ENCODE measurements around the gene PUSL1.

PUSL1 gene

GRCh38 chr1:1273512-1274298, 34.7 kb upstream of the PUSL1 start, which contains the start of gene UBE2J2:
TSS of gene UBE2J2 (minus strand) at chr1:1273854. CDS start at chr1:1267992, 5,862 bp downstream.
- peak in 1 of 2 experiments; percentile 27; a peak in 1 of 4 replicates for TF ChIP-seq REST (IDR thresholded peaks at IDR 0.05; ENCODE audit: insufficient read depth in 1 of 2, low read depth in 2 of 2, low read length in 2 of 2)
- TF ChIP-seq SIN3A (IDR thresholded peaks at IDR 0.05; ENCODE audit: borderline replicate concordance, insufficient read depth, low read length): no peak; the same call in 1 of the 2 replicates
- TF ChIP-seq TAF1 (IDR thresholded peaks at IDR 0.05; ENCODE audit: borderline replicate concordance, insufficient read depth, low read length): peak; percentile 72; the same call in 1 of the 2 replicates
- TF ChIP-seq POLR2AphosphoS5 (IDR thresholded peaks at IDR 0.05; ENCODE audit: low read depth, low read length): peak; percentile 83
- TF ChIP-seq FOXP2 (optimal IDR thresholded peaks at IDR 0.05; ENCODE audit: borderline replicate concordance, extremely low read depth, extremely low read length, insufficient read depth): peak; percentile 75

GRCh38 chr1:1274299-1274930, 34.0 kb upstream of the PUSL1 start:
- no peak for TF ChIP-seq REST (IDR thresholded peaks at IDR 0.05; ENCODE audit: insufficient read depth in 1 of 2, low read depth in 2 of 2, low read length in 2 of 2)
- no peak for TF ChIP-seq SIN3A (IDR thresholded peaks at IDR 0.05; ENCODE audit: borderline replicate concordance, insufficient read depth, low read length)
- no peak for TF ChIP-seq FOXP2 (optimal IDR thresholded peaks at IDR 0.05; ENCODE audit: borderline replicate concordance, extremely low read depth, extremely low read length, insufficient read depth)
- TF ChIP-seq TAF1 (IDR thresholded peaks at IDR 0.05; ENCODE audit: borderline replicate concordance, insufficient read depth, low read length): no peak
- TF ChIP-seq POLR2AphosphoS5 (IDR thresholded peaks at IDR 0.05; ENCODE audit: low read depth, low read length): no peak

- TF ChIP-seq REST (IDR thresholded peaks at IDR 0.05; ENCODE audit: insufficient read depth in 1 of 2, low read depth in 2 of 2, low read length in 2 of 2) (no peak), POLR2AphosphoS5 (IDR thresholded peaks at IDR 0.05; ENCODE audit: low read depth, low read length) (no peak), TAF1 (IDR thresholded peaks at IDR 0.05; ENCODE audit: borderline replicate concordance, insufficient read depth, low read length) (no peak), SIN3A (IDR thresholded peaks at IDR 0.05; ENCODE audit: borderline replicate concordance, insufficient read depth, low read length) (no peak), FOXP2 (optimal IDR thresholded peaks at IDR 0.05; ENCODE audit: borderline replicate concordance, extremely low read depth, extremely low read length, insufficient read depth) (no peak)
Observed at GRCh38 chr1:1274931-1275431, 33.4 kb upstream of the PUSL1 start.

- no peak for TF ChIP-seq SIN3A (IDR thresholded peaks at IDR 0.05; ENCODE audit: borderline replicate concordance, insufficient read depth, low read length)
- no peak for TF ChIP-seq FOXP2 (optimal IDR thresholded peaks at IDR 0.05; ENCODE audit: borderline replicate concordance, extremely low read depth, extremely low read length, insufficient read depth)
- no peak for TF ChIP-seq REST (IDR thresholded peaks at IDR 0.05; ENCODE audit: insufficient read depth in 1 of 2, low read depth in 2 of 2, low read length in 2 of 2)
- no peak for TF ChIP-seq POLR2AphosphoS5 (IDR thresholded peaks at IDR 0.05; ENCODE audit: low read depth, low read length)
- no peak for TF ChIP-seq TAF1 (IDR thresholded peaks at IDR 0.05; ENCODE audit: borderline replicate concordance, insufficient read depth, low read length)
Observed at GRCh38 chr1:1275836-1276235, 32.6 kb upstream of the PUSL1 start.
